Gastroesophageal sphincter (tissue), 4 donors: ENCODE results near the gene JOSD2. TPM values are rescaled to one million over a fixed set of nuclear protein-coding genes. Genes with fewer than 3 reads are reported as not detected.

Experiments
- ATAC-seq: fragments of 150-250 bp; one replicate; pipeline ENCODE4 v1.9.1; 2016; ENCODE audit warnings: mild to moderate bottlenecking, moderate library complexity
- H3K27ac ChIP-seq, 4 donors: fragments of 200-600 bp; sonication (generic) in 3 of 4; 1 replicate in 3 of 4; 2 replicates in 1 of 4; pipeline ENCODE4 v1.5.1; 2016 to 2019
- H3K27me3 ChIP-seq: fragments of 200-600 bp; sonication (generic); one replicate; pipeline ENCODE4 v1.5.1; 2019
- H3K36me3 ChIP-seq, 2 donors: fragments of 200-600 bp; sonication (generic); one replicate each; pipeline ENCODE4 v1.5.1; 2019; ENCODE audit warnings: control low read depth in 1 of 2
- H3K4me1 ChIP-seq, 3 donors: fragments of 200-600 bp; sonication (generic); 1 replicate in 2 of 3; 2 replicates in 1 of 3; pipeline ENCODE4 v1.5.1; 2016 to 2019; ENCODE audit warnings: control low read depth in 2 of 3
- H3K4me3 ChIP-seq, 2 donors: fragments of 200-600 bp; sonication (generic); one replicate each; pipeline ENCODE4 v1.5.1; 2019; ENCODE audit warnings: mild to moderate bottlenecking in 1 of 2, moderate library complexity in 1 of 2
- H3K9me3 ChIP-seq, 3 donors: fragments of 200-600 bp; sonication (generic); one replicate each; pipeline ENCODE4 v1.5.1; 2017 to 2019; ENCODE audit warnings: control low read depth in 2 of 3
- CTCF ChIP-seq, 4 experiments: fragments of 200-600 bp in 2 of 4; fragments of 450-650 bp in 2 of 4; sonication (generic) in 1 of 4; IDR thresholded peaks; one replicate each; pipeline ENCODE4 v1.5.1; 2017 to 2019; ENCODE audit warnings: antibody characterized with exemption in 4 of 4, mild to moderate bottlenecking in 2 of 4, moderate library complexity in 2 of 4
- EP300 ChIP-seq: sonication (generic); formaldehyde crosslinking; IDR thresholded peaks from one replicate; pipeline ENCODE4 v1.6.1; 2017; ENCODE audit warnings: antibody characterized with exemption, mild to moderate bottlenecking
- POLR2A ChIP-seq, 2 donors: fragments of 450-650 bp; IDR thresholded peaks; one replicate each; pipeline ENCODE4 v1.6.1; 2017; ENCODE audit warnings: antibody characterized with exemption in 2 of 2, mild to moderate bottlenecking in 2 of 2, moderate library complexity in 1 of 2
- POLR2AphosphoS5 ChIP-seq: sonication (generic); formaldehyde crosslinking; IDR thresholded peaks from one replicate; pipeline ENCODE4 v1.6.1; 2017; ENCODE audit warnings: antibody characterized with exemption
- WGBS, 2 donors: methylation state at CpG; one replicate each; pipeline ENCODE4 v1.1.5; 2018; ENCODE audit warnings: low coverage in 1 of 2; 5-methylcytosine and 5-hydroxymethylcytosine counted together
- total RNA-seq, 4 donors: library from RNA; depleted of rRNA; stranded (reverse); fragments of >200 nt; gene quantifications; one replicate each; pipeline ENCODE4 v1.1.0, GENCODE V29; 2016

Gene JOSD2
- total RNA-seq, 4 donors from 2014 or later = 16.1 to 39.8 (median 26.1) TPM

DNA sequence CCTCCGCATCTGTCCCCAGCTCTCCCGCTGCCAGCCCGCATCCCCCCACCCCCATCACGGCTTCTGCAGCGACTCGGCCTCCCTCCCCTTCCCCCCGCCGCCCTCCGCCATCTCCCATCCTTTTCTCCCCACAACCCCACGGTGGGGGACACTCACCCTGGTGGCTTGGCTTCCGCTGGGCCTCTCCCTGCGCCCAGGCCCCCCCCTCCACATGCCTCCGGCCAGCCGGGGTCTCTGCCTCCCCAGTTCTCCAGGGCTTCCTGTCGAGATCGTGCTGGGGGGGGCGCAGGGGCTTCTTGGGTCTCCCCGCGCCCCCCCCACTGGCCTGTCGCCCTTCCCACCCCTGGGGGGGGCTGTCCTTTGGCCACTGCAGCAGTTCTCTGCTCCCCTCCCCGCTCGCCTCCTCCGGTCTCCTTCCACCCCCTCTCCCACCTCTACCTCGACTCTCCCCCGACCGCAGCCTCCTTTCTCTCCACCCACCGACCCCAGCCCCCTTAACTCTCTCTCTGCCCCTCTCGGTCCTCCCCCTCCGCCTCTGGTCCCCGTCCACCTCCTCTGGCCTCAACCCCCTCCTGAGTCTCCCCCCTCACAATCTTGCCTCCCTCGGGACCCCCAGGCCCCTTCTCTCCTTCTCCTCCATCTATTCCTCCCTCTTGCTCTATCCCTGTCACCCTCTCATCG lies 40.2 kb upstream of the JOSD2 start:
- peaks cover 83% of the 10 kb centered on the region for H3K27me3 ChIP-seq
- H3K27ac ChIP-seq = peak overlapping the region in 3 of 4 donors; percentile 48 to 68 (median 57)
- H3K9me3 ChIP-seq = no peaks in the 10 kb centered on the region
- 0 to 11% methylated on average over 8 of the region's 32 CpGs for WGBS, 2 donors
- peak overlapping the region; percentile 30 to 53 for H3K4me3 ChIP-seq
- ATAC-seq = no peak
- H3K36me3 ChIP-seq = no peaks in the 10 kb centered on the region
- peaks cover 0 to 51% (median 4%) of the 10 kb centered on the region in 3 donors for H3K4me1 ChIP-seq
- TF ChIP-seq CTCF (IDR thresholded peaks at IDR 0.05) (no peak), EP300 (no peak), POLR2A (IDR thresholded peaks at IDR 0.05) (no peak), POLR2AphosphoS5 (no peak)

GRCh38 chr19:50550594-50550966 lies 39.6 kb upstream of the JOSD2 start:
- H3K9me3 ChIP-seq = no peaks in the 10 kb centered on the region
- H3K4me3 ChIP-seq = peak overlapping the region; percentile 30 to 53
- 35 to 36% methylated on average over 2 to 3 of the region's 8 CpGs for WGBS, 2 donors
- H3K36me3 ChIP-seq = no peaks in the 10 kb centered on the region
- H3K27me3 ChIP-seq = peaks cover 77% of the 10 kb centered on the region
- peaks cover 0 to 50% (median 0%) of the 10 kb centered on the region in 3 donors for H3K4me1 ChIP-seq
- peak overlapping the region in 3 of 4 donors; percentile 48 to 68 (median 57) for H3K27ac ChIP-seq
- TF ChIP-seq POLR2A (IDR thresholded peaks at IDR 0.05) (no peak), POLR2AphosphoS5 (no peak), EP300 (no peak), CTCF (IDR thresholded peaks at IDR 0.05) (no peak)
- ATAC-seq = no peak

DNA sequence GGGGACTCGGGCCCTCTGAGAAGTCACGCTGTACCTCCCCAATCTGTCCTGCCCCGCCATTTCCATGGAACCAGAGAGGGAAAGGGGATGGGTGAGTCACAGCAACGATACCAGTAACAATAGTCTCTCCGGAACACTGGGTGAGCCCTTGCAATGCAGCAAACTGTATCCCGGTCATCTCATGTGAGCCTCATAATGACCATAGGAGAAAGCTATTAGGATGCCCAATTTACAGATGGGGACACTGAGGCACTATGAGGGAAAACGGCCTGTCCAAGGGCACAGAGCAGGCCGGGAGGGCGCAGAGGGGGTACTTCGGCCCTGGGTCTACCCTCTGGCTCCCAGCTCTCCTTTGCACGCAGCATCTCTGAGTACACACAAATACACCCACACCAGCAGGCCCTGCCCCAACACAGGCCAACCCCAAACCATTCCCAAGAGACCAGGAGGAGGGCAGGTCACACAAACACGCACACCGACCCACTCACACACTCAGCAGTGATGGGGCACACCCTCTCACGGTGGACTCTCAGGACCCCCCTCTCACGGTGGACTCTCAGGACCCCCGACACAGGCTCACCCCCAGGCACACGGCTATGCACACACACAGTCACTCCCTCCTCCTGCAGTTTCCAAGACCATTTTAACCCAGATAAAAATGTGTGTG lies 39.1 kb upstream of the JOSD2 start:
- WGBS, 2 donors = 44 to 100% methylated on average over 1 to 6 of the region's 17 CpGs
- no peak overlapping the region for H3K27ac ChIP-seq
- peak overlapping the region in 1 of 2 donors; percentile 53 for H3K4me3 ChIP-seq
- no peaks in the 10 kb centered on the region for H3K36me3 ChIP-seq
- no peak for ATAC-seq
- TF ChIP-seq POLR2A (IDR thresholded peaks at IDR 0.05) (no peak), EP300 (no peak), CTCF (IDR thresholded peaks at IDR 0.05) (no peak), POLR2AphosphoS5 (no peak)
- peaks cover 0 to 53% (median 0%) of the 10 kb centered on the region in 3 donors for H3K4me1 ChIP-seq
- H3K9me3 ChIP-seq = no peaks in the 10 kb centered on the region
- peaks cover 72% of the 10 kb centered on the region for H3K27me3 ChIP-seq

DNA sequence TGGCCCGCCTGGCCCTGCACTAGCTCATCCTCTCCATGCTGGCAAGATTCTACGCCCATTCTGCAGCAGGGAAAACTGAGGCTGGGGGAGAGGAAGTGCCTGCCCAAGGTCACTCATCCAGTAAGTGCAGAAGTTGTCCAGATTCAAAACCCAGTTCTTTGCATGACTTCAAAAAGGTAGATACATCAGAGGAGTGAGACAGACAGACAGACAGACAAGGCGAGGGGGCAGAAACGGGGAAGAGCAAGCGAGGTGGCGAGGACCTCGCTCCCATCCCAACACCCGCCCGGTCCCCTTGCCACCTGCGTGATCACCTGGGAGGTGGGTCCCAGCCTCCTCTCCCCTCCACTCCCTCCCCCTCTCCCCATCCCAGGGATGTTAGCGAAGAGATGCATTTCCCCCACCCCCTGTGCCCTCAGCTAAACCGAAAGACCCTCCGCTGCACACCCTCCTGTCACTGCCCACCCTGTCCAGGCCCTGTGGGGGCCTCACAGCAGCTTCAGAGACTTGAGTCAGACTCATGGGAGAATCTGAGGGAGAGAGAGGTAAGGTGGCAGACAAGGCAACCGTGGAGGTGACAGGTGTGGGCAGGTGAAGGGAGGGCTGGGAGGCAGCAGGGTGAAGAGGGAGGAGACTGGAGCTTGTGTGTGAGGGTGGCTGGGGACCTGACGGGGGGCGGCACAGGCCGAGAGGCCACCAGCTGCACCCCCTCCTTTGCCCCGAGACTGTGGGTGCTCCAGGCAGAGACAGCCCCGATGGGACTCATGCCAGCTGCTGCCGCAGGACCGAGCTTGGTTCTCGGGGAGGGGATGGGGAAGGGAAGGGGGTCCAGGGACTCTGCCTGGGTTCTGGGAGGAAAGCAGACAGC lies 38.3 kb upstream of the JOSD2 start:
- ATAC-seq = no peak
- Histone ChIP-seq H3K9me3 (no peaks in the 10 kb centered on the region), H3K27ac (no peak overlapping the region), H3K27me3 (peaks cover 64% of the 10 kb centered on the region), H3K4me1 (peaks cover 0 to 53% (median 0%) of the 10 kb centered on the region in 3 donors), H3K4me3 (peak overlapping the region in 1 of 2 donors; percentile 53), H3K36me3 (no peaks in the 10 kb centered on the region)
- WGBS, 2 donors = 75 to 90% methylated on average over 9 to 12 of the region's 22 CpGs
- TF ChIP-seq POLR2A (IDR thresholded peaks at IDR 0.05) (no peak), EP300 (no peak), POLR2AphosphoS5 (no peak), CTCF (IDR thresholded peaks at IDR 0.05) (no peak)
